H1 (cell line): Measurements from ENCODE around the gene SSBP3. TPM values are rescaled to one million over a fixed set of nuclear protein-coding genes. Genes with fewer than 3 reads are reported as not detected.

Source experiments
- RAD21 ChIP-seq, 2 experiments: IDR thresholded peaks in 1 of 2; conservative IDR thresholded peaks in 1 of 2; 2 replicates each; pipeline ENCODE4 v1.6.1; 2011; ENCODE audit warnings: low read depth in 2 of 2, low read length in 2 of 2, improper control_type of control experiment in 1 of 2, inconsistent platforms in 1 of 2, mild to moderate bottlenecking in 1 of 2, moderate library complexity in 1 of 2
- polyA plus RNA-seq, 7 experiments: library from polyadenylated mRNA; depleted of rRNA in 3 of 7; stranded (reverse) in 5 of 7; unstranded in 2 of 7; fragments of >200 nt in 5 of 7; fragments of 200-250 nt in 2 of 7; gene quantifications; 1 replicate in 5 of 7; 2 replicates in 1 of 7; 4 replicates in 1 of 7; pipeline versions ENCODE4 v1.2.1 to v1.2.3, GENCODE V29; 2011 to 2013; ENCODE audit warnings: missing spikeins in 2 of 7, mixed read lengths in 2 of 7
- total RNA-seq: library from RNA; stranded (reverse); fragmentation: NEBNext Ultra II Directional; extraction: Animal tissue kit (Norgen Biotek cat#: 25700); gene quantifications from 2 replicates; pipeline ENCODE4 v1.2.1, GENCODE V29; 2021

SSBP3 gene
- total and polyA plus RNA-seq, 2 of the 8 experiments (the other 6 are each of a cell fraction or from before 2014, with no cell fraction given) = 99.7 to 133 TPM

GRCh38 chr1:54360165-54361005, 45.8 kb downstream of the SSBP3 start (continued):
- TF ChIP-seq RAD21 (IDR thresholded peaks at IDR 0.05 in 1 of 2, conservative IDR thresholded peaks at IDR 0.05 in 1 of 2; ENCODE audit: low read depth in 2 of 2, low read length in 2 of 2) = peak; percentile 23 to 46; a peak in 3 of 4 replicates
